HepG2 (cell line): Measurements from ENCODE around the gene TRIM27. TPM values are rescaled to one million over a fixed set of nuclear protein-coding genes. Genes with fewer than 3 reads are reported as not detected.

Source experiments
- EP300 ChIP-seq, 3 experiments: sonication (generic) in 1 of 3; formaldehyde crosslinking in 1 of 3; IDR thresholded peaks; 2 replicates each; pipeline versions ENCODE4 v1.5.1 to v1.6.1; 2011 to 2020; ENCODE audit warnings: low read depth in 2 of 3, low read length in 2 of 3, borderline replicate concordance in 1 of 3, improper control_type of control experiment in 1 of 3, mild to moderate bottlenecking in 1 of 3, missing genetic modification reagents in 1 of 3, moderate library complexity in 1 of 3
- IKZF1 ChIP-seq: fragments of 450-650 bp; IDR thresholded peaks from 2 replicates; pipeline ENCODE4 v1.7.1; 2016
- NFYC ChIP-seq: IDR thresholded peaks from 2 replicates; pipeline ENCODE4 v1.6.1; 2016; ENCODE audit warnings: missing genetic modification reagents, missing compliant biosample characterization
- RBAK ChIP-seq: sonication (generic); formaldehyde crosslinking; IDR thresholded peaks from 2 replicates; pipeline ENCODE4 v1.5.1; 2020; ENCODE audit warnings: mild to moderate bottlenecking, missing genetic modification reagents
- REPIN1 ChIP-seq: sonication (generic); formaldehyde crosslinking; IDR thresholded peaks from 2 replicates; pipeline ENCODE4 v1.8.0; 2022; ENCODE audit warnings: missing genetic modification reagents, low read depth, mild to moderate bottlenecking, borderline replicate concordance
- SIX1 ChIP-seq: sonication (generic); formaldehyde crosslinking; IDR thresholded peaks from 2 replicates; pipeline ENCODE4 v1.4.0; 2020; ENCODE audit warnings: missing genetic modification reagents, borderline replicate concordance
- SOX5 ChIP-seq: IDR thresholded peaks from 2 replicates; pipeline ENCODE4 v1.6.1; 2016; ENCODE audit warnings: borderline replicate concordance
- ZBTB7B ChIP-seq: sonication (generic); formaldehyde crosslinking; IDR thresholded peaks from 2 replicates; pipeline ENCODE4 v1.4.0; 2020; ENCODE audit warnings: missing genetic modification reagents
- ZFP36L2 ChIP-seq: sonication (generic); formaldehyde crosslinking; IDR thresholded peaks from 2 replicates; pipeline ENCODE4 v1.4.0; 2020; ENCODE audit warnings: missing genetic modification reagents
- ZFYVE20 ChIP-seq: sonication (generic); formaldehyde crosslinking; IDR thresholded peaks from 2 replicates; pipeline ENCODE4 v1.8.0; 2023; ENCODE audit warnings: low read depth, mild to moderate bottlenecking, moderate library complexity, missing genetic modification reagents, borderline replicate concordance
- ZNF331 ChIP-seq: sonication (generic); formaldehyde crosslinking; IDR thresholded peaks from 2 replicates; pipeline ENCODE4 v1.4.0; 2020; ENCODE audit warnings: missing genetic modification reagents
- ZNF335 ChIP-seq: sonication (generic); formaldehyde crosslinking; IDR thresholded peaks from 2 replicates; pipeline ENCODE4 v1.4.0; 2020; ENCODE audit warnings: missing genetic modification reagents
- ZNF660 ChIP-seq: sonication (generic); formaldehyde crosslinking; IDR thresholded peaks from 2 replicates; pipeline ENCODE4 v1.5.1; 2020; ENCODE audit warnings: mild to moderate bottlenecking, low read depth, missing genetic modification reagents, borderline replicate concordance
- polyA plus RNA-seq, 8 experiments: library from polyadenylated mRNA; depleted of rRNA in 3 of 8; stranded (reverse) in 7 of 8; unstranded in 1 of 8; fragments of >200 nt; fragmentation: Illumina TruSeq in 4 of 8; extraction: Trizol in 4 of 8; gene quantifications; 2 replicates each; pipeline versions ENCODE4 v1.2.1 to v1.2.3, GENCODE V29; 2011 to 2016; ENCODE audit warnings: low read depth in 4 of 8, missing spikeins in 1 of 8, mixed read lengths in 1 of 8; ENCODE audit not compliant: insufficient read depth in 1 of 8
- total RNA-seq, 5 experiments: library from RNA; depleted of rRNA; stranded (reverse); fragments of >200 nt; fragmentation: Illumina TruSeq; extraction: Trizol; gene quantifications; 2 replicates each; pipeline ENCODE4 v1.2.3, GENCODE V29; 2016; ENCODE audit warnings: low read depth in 1 of 5
- TF ChIP-seq, protein P1 (sequence below): sonication (generic); formaldehyde crosslinking; IDR thresholded peaks from 2 replicates; pipeline ENCODE4 v1.5.1; 2020; ENCODE audit warnings: mild to moderate bottlenecking, missing genetic modification reagents
- TF ChIP-seq, protein P2 (sequence below): sonication (generic); formaldehyde crosslinking; IDR thresholded peaks from 2 replicates; pipeline ENCODE4 v1.4.0; 2020; ENCODE audit warnings: missing genetic modification reagents
- TF ChIP-seq, protein P3 (sequence below): sonication (generic); formaldehyde crosslinking; conservative IDR thresholded peaks from 2 replicates; pipeline ENCODE4 v1.4.0; 2020; ENCODE audit warnings: missing genetic modification reagents
- TF ChIP-seq, protein P4 (sequence below): sonication (generic); formaldehyde crosslinking; IDR thresholded peaks from 2 replicates; pipeline ENCODE4 v1.8.0; 2022; ENCODE audit warnings: missing genetic modification reagents, mild to moderate bottlenecking, inconsistent platforms, borderline replicate concordance
- TF ChIP-seq, protein P5 (sequence below): IDR thresholded peaks from 2 replicates; pipeline ENCODE4 v1.6.1; 2016; ENCODE audit warnings: mild to moderate bottlenecking

The TRIM27 gene
- total and polyA plus RNA-seq, 2 of the 13 experiments (the other 11 are each of a cell fraction or from before 2014, with no cell fraction given): 88.6 to 112 TPM

DNA sequence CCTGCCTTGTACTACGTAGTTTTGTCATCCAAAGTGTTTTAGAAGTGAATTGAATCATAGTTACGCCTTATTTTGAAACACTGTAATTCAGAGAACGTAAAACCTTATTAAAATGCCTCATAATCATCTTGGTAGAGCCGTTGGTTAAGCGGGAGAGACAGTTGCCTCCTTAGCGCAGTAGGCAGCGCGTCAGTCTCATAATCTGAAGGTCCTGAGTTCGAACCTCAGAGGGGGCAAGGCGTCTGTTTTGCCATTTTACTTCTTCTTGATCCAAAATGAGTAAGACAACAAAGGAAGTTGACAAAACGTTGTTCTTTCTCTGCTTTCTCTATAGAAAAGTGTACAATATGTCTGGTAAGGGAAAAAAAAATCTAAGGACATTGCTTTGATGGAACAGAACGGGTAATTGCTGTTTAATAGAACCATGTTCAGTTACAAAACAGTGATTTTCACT lies 20.7 kb upstream of the TRIM27 start (continued):
- TF ChIP-seq ZFP36L2 (CRISPR knock-in tag): no peak
- TF ChIP-seq REPIN1: peak; percentile 84
- no peak for TF ChIP-seq ZNF660 (CRISPR knock-in tag)
- no peak for TF ChIP-seq EP300 (IDR thresholded peaks at IDR 0.05; ENCODE audit: low read depth in 2 of 2, low read length in 2 of 2)
- 0 out of 2 replicates have a peak, but pooled peaks have one; percentile 33 for TF ChIP-seq EP300 (CRISPR knock-in tag; IDR thresholded peaks at IDR 0.05; ENCODE audit: borderline replicate concordance)
- TF ChIP-seq ZNF335 (CRISPR knock-in tag): peak; percentile 80; the same call in 1 of the 2 replicates
- TF ChIP-seq, protein P1, sequence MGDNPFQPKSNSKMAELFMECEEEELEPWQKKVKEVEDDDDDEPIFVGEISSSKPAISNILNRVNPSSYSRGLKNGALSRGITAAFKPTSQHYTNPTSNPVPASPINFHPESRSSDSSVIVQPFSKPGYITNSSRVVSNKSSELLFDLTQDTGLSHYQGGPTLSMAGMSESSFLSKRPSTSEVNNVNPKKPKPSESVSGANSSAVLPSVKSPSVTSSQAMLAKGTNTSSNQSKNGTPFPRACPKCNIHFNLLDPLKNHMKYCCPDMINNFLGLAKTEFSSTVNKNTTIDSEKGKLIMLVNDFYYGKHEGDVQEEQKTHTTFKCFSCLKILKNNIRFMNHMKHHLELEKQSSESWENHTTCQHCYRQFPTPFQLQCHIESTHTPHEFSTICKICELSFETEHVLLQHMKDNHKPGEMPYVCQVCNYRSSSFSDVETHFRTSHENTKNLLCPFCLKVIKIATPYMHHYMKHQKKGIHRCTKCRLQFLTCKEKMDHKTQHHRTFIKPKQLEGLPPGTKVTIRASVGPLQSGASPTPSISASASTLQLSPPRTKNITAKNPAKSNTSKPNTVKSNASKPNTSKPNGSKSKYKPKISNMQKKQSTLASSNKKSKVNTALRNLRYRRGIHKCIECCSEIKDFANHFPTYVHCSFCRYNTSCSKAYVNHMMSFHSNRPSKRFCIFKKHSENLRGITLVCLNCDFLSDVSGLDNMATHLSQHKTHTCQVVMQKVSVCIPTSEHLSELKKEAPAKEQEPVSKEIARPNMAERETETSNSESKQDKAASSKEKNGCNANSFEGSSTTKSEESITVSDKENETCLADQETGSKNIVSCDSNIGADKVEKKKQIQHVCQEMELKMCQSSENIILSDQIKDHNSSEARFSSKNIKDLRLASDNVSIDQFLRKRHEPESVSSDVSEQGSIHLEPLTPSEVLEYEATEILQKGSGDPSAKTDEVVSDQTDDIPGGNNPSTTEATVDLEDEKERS (CRISPR knock-in tag): peak; percentile 73; the same call in 1 of the 2 replicates
- TF ChIP-seq, protein P2, sequence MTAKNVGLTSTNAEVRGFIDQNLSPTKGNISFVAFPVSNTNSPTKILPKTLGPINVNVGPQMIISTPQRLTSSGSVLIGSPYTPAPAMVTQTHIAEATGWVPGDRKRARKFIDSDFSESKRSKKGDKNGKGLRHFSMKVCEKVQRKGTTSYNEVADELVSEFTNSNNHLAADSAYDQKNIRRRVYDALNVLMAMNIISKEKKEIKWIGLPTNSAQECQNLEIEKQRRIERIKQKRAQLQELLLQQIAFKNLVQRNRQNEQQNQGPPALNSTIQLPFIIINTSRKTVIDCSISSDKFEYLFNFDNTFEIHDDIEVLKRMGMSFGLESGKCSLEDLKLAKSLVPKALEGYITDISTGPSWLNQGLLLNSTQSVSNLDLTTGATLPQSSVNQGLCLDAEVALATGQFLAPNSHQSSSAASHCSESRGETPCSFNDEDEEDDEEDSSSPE: peak; percentile 49; the same call in 1 of the 2 replicates
- no peak for TF ChIP-seq IKZF1
- peak; percentile 95 for TF ChIP-seq ZNF331 (CRISPR knock-in tag)
- peak; percentile 59; the same call in 1 of the 2 replicates for TF ChIP-seq SOX5 (CRISPR knock-in tag)
- TF ChIP-seq, protein P3, sequence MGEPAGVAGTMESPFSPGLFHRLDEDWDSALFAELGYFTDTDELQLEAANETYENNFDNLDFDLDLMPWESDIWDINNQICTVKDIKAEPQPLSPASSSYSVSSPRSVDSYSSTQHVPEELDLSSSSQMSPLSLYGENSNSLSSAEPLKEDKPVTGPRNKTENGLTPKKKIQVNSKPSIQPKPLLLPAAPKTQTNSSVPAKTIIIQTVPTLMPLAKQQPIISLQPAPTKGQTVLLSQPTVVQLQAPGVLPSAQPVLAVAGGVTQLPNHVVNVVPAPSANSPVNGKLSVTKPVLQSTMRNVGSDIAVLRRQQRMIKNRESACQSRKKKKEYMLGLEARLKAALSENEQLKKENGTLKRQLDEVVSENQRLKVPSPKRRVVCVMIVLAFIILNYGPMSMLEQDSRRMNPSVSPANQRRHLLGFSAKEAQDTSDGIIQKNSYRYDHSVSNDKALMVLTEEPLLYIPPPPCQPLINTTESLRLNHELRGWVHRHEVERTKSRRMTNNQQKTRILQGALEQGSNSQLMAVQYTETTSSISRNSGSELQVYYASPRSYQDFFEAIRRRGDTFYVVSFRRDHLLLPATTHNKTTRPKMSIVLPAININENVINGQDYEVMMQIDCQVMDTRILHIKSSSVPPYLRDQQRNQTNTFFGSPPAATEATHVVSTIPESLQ (CRISPR knock-in tag): 0 out of 2 replicates have a peak, but pooled peaks have one; percentile 61
- no peak for TF ChIP-seq RBAK (CRISPR knock-in tag)
- TF ChIP-seq ZFYVE20 (CRISPR knock-in tag): no peak
- TF ChIP-seq ZBTB7B (CRISPR knock-in tag): peak; percentile 58; the same call in 1 of the 2 replicates
- TF ChIP-seq NFYC (CRISPR knock-in tag): 0 out of 2 replicates have a peak, but pooled peaks have one; percentile 52
- TF ChIP-seq SIX1 (CRISPR knock-in tag): peak; percentile 63; the same call in 1 of the 2 replicates
- TF ChIP-seq, protein P4, sequence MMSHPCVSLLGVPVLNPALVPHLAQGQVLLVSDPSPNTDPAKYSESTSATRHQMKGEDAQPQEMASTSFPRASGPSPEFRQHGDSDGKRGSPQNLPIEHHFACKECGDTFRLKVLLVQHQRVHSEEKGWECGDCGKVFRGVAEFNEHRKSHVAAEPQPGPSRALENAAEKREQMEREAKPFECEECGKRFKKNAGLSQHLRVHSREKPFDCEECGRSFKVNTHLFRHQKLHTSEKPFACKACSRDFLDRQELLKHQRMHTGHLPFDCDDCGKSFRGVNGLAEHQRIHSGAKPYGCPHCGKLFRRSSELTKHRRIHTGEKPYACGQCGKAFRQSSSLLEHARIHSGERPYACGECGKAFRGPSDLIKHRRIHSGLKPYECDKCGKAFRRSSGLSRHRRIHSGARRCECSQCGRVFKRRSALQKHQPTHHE: no peak
- TF ChIP-seq, protein P5, sequence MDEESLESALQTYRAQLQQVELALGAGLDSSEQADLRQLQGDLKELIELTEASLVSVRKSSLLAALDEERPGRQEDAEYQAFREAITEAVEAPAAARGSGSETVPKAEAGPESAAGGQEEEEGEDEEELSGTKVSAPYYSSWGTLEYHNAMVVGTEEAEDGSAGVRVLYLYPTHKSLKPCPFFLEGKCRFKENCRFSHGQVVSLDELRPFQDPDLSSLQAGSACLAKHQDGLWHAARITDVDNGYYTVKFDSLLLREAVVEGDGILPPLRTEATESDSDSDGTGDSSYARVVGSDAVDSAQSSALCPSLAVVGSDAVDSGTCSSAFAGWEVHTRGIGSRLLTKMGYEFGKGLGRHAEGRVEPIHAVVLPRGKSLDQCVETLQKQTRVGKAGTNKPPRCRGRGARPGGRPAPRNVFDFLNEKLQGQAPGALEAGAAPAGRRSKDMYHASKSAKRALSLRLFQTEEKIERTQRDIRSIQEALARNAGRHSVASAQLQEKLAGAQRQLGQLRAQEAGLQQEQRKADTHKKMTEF (CRISPR knock-in tag): peak; percentile 40; the same call in 1 of the 2 replicates
